GM18951 (cell line): ENCODE data around the gene DYSF.

Source experiments
- POLR2A ChIP-seq: IDR thresholded peaks from 4 replicates; pipeline ENCODE4 v1.6.1; 2011; ENCODE audit warnings: mild to moderate bottlenecking; ENCODE audit not compliant: insufficient read length, insufficient read depth; ENCODE audit errors: extremely low read depth
- in situ Hi-C: fragments of 300-500 bp; cut with MboI; formaldehyde crosslinking; loops from one replicate; pipeline ENCODE4 v1.12.0; 2022; ENCODE audit warnings: low sequenced_read_pairs, mixed read lengths, inconsistent platforms; ENCODE audit not compliant: unreplicated experiment

The DYSF gene

GRCh38 chr2:71702071-71702970, 249.0 kb downstream of the DYSF start:
- in situ Hi-C loops = no loop called here
- no peak for TF ChIP-seq POLR2A

GRCh38 chr2:71702971-71703898, 249.9 kb downstream of the DYSF start:
- no peak for TF ChIP-seq POLR2A
- in situ Hi-C loops = no loop called here

- in situ Hi-C loops = no loop called here
- TF ChIP-seq POLR2A = no peak
Observed at GRCh38 chr2:71704131-71704561, 250.8 kb downstream of the DYSF start.

- no peak for TF ChIP-seq POLR2A
- in situ Hi-C loops = no loop called here
Observed at GRCh38 chr2:71704688-71705087, 251.3 kb downstream of the DYSF start.

GRCh38 chr2:71705171-71705960, 252.0 kb downstream of the DYSF start:
- in situ Hi-C loops = no loop called here
- no peak for TF ChIP-seq POLR2A

- in situ Hi-C loops = no loop called here
- no peak for TF ChIP-seq POLR2A
Observed at GRCh38 chr2:71706121-71706520, 252.8 kb downstream of the DYSF start.

- in situ Hi-C loops = no loop called here
- no peak for TF ChIP-seq POLR2A
Observed at GRCh38 chr2:71706836-71707235, 253.5 kb downstream of the DYSF start.

- in situ Hi-C loops = no loop called here
- no peak for TF ChIP-seq POLR2A
Observed at GRCh38 chr2:71710367-71711132, 257.2 kb downstream of the DYSF start.

GRCh38 chr2:71711133-71711855, 257.9 kb downstream of the DYSF start:
- TF ChIP-seq POLR2A = no peak
- in situ Hi-C loops = no loop called here

GRCh38 chr2:71712158-71712818, 258.9 kb downstream of the DYSF start:
- in situ Hi-C loops = no loop called here
- no peak for TF ChIP-seq POLR2A
